ENCODE data around the gene LACTBL1. TPM values are rescaled to one million over a fixed set of nuclear protein-coding genes. Genes with fewer than 3 reads are reported as not detected.
"Not testable (repeated sequence)": the region's sequence is repeated elsewhere in the genome, so short reads cannot be mapped to it uniquely, and the experiment has no call there.

The LACTBL1 gene
- total RNA-seq, 1 experiment from 2014 or later: not detected

DNA sequence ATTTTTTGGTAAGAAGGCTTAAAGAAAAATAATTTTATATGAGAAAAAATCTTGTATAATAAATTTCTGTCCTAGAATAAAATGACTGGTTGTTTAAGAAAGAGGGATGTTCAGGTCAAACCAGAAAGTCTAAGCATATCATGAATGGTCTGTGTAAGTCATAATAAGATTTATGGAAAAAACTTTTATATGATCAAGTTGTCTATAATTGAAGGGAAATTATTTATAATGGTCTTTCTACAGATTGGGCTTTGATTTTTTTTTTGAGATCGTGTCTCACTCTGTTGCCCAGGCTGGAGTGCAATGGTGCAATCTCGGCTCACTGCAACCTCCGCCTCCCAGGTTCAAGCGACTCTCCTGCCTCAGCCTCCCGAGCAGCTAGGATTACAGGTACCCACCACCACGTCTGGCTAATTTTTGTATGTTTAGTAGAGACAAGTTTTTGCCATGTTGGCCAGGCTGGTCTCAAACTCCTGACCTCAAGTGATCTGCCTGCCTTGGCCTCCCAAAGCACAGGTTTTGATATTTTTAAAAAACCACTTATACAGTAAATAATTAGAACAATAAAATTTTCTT, 20.6 kb upstream of the LACTBL1 start:
- not testable (repeated sequence) for DNase-seq, H3K36me3 ChIP-seq, H3K4me3 ChIP-seq, H3K27me3 ChIP-seq
- peaks cover 12% of the 10 kb centered on the region for H3K9me3 ChIP-seq

DNA sequence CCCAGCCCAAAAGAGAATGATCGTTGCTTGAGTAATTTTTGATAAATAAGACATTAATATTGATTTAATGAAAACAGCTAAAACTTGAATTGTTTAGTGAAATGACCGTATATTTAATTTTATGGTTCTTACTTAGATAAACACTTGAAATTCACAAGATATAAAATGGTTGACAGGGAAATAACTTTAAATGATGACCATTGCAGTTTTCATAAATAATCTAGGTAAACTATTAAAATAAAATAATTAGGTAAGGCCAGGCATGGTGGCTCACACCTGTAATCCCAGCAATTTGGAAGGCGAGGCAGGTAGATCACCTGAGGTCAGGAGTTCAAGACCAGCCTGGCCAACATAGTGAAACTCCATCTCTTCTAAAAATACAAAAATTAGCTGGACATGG, 19.7 kb upstream of the LACTBL1 start:
- not testable (repeated sequence) for H3K36me3 ChIP-seq, DNase-seq, H3K4me3 ChIP-seq, H3K27me3 ChIP-seq
- H3K9me3 ChIP-seq: peaks cover 12% of the 10 kb centered on the region

DNA sequence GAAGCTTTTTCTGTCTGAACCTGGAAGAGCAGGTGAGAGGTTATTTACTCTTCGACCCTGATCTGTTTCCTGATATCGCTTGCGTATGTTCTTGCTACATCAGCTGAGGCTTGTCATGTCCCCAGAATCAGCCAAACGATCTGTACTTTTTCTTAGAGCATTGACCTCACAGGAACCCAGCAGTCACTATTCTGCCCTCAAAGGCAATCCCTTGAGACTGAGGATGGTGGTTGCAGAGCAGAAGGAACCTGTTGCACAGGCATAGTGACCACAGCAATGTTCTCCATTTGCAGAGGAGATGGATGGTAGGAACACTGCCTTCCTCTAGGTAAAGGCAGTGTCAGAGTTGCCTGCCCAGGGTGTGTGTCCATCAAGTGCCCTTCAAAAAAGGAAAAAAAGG, 11.3 kb upstream of the LACTBL1 start:
- Histone ChIP-seq H3K4me3 (no peak overlapping the region), H3K36me3 (no peaks in the 10 kb centered on the region), H3K27me3 (no peaks in the 10 kb centered on the region), H3K9me3 (no peaks in the 10 kb centered on the region)
- no peak for DNase-seq

DNA sequence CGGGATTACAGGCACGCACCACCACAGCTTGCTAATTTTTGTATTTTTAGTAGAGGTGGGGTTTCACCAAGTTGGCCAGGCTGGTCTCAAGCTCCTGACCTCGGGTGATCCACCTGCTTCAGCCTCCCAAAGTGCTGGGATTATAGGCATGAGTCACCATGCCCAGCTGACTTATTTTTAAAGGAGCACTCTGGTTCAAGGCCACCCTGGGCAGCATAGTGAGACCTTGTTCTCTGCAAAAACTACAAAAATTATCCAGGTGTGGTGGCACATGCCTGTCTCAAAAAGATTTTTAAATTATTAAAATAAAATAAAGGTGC, 7.8 kb upstream of the LACTBL1 start:
- DNase-seq: not testable (repeated sequence)

DNA sequence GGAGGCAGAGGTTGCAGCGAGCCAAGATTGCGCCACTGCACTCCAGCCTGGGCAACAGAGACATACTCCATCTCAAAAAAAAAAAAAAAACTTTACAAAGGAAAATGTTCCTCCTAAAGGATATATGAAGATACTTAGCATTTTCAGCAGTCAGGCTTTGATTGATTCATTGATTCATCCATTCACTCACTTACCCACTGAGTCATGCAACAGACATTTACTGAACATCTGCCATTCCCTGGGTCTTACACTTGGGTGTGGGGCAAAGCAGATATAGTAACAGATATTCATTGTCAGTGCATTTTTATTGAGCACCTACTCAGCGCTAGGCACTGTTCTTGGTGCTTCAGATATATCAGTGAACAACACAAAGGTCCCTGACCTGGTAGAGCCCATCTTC, 5.6 kb upstream of the LACTBL1 start:
- Histone ChIP-seq H3K36me3 (no peaks in the 10 kb centered on the region), H3K27me3 (no peaks in the 10 kb centered on the region), H3K4me3 (no peak overlapping the region), H3K9me3 (no peaks in the 10 kb centered on the region)
- peak; percentile 46 for DNase-seq

More for the DNA sequence above, 7.8 kb upstream of the LACTBL1 start:
- H3K27me3 ChIP-seq, H3K36me3 ChIP-seq, H3K9me3 ChIP-seq, H3K4me3 ChIP-seq: not testable (repeated sequence)

DNA sequence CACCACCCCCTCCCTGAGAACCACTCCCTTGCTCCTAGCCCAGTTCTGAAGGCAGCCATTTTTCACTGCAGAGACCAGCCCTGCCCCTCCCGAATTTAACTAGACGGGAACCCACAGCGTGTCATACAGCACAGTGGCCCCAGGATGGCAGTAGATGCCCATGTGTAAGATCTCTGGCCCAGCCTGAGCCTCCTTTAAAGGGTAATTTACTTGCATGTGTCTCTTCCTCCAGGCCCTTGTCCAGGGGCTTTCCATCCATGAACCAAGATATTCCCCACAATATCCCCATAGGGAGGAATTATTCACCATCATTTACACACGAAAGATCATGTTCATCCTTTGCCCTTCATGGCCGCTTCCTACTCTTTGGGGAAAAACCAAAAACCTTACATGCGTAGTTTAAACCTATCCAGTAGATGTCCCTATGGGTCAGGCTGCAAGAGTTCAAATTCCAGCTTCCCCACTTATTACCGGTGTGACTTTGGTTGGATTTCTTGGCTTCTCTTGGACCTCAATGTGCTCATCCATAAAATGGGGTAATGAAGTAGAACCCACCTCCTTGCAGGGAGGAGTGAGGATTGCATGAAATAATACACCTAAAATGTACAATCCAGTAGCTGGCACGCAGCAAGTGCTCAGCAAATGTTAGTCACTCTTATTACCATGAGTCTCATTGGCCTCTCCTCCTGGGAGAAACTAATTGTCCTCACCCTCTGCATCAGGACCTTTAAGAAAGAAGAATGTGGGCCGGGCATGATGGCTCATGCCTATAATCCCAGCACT, 4.0 kb upstream of the LACTBL1 start:
- DNase-seq: peak; percentile 73
- Histone ChIP-seq H3K4me3 (no peak overlapping the region), H3K27me3 (no peaks in the 10 kb centered on the region), H3K36me3 (no peaks in the 10 kb centered on the region), H3K9me3 (no peaks in the 10 kb centered on the region)

- DNase-seq: no peak
- Histone ChIP-seq H3K27me3 (no peaks in the 10 kb centered on the region), H3K36me3 (no peaks in the 10 kb centered on the region), H3K4me3 (no peak overlapping the region), H3K9me3 (no peaks in the 10 kb centered on the region)
Observed at GRCh38 chr1:22976127-22976460, 3.4 kb upstream of the LACTBL1 start.

DNA sequence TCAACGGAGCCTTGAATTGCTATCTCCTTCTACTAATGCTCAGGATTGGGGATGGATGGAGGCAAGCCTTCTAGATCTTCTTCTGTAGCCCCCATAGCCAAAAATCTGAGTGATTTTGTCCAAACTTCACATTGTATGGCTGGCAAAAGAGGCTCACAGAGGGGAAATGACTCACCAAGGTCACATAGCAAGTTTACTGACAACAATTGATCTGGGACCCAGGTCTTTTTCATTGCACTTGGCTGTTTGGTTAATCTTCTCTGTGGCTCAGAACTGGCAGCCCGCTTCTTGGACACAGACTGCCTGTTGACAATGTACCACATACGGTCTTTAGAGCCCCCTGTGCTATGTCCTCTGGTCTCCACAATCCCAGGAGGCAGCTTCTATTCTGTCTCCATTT, 3.0 kb upstream of the LACTBL1 start:
- no peak overlapping the region for H3K4me3 ChIP-seq
- no peak for DNase-seq

GRCh38 chr1:22971611-22972405, 858 bp downstream of the LACTBL1 start:
- no peak for DNase-seq
- Histone ChIP-seq H3K36me3 (no peaks in the 10 kb centered on the region), H3K27me3 (peaks cover 8% of the 10 kb centered on the region), H3K4me3 (no peak overlapping the region), H3K9me3 (peaks cover 4% of the 10 kb centered on the region)

More for the DNA sequence above, 3.0 kb upstream of the LACTBL1 start:
- Histone ChIP-seq H3K27me3 (no peaks in the 10 kb centered on the region), H3K36me3 (no peaks in the 10 kb centered on the region), H3K9me3 (no peaks in the 10 kb centered on the region)

GRCh38 chr1:22971161-22971560, 1.5 kb downstream of the LACTBL1 start:
- Histone ChIP-seq H3K36me3 (no peaks in the 10 kb centered on the region), H3K9me3 (peaks cover 11% of the 10 kb centered on the region), H3K4me3 (no peak overlapping the region), H3K27me3 (peaks cover 8% of the 10 kb centered on the region)
- DNase-seq: no peak

DNA sequence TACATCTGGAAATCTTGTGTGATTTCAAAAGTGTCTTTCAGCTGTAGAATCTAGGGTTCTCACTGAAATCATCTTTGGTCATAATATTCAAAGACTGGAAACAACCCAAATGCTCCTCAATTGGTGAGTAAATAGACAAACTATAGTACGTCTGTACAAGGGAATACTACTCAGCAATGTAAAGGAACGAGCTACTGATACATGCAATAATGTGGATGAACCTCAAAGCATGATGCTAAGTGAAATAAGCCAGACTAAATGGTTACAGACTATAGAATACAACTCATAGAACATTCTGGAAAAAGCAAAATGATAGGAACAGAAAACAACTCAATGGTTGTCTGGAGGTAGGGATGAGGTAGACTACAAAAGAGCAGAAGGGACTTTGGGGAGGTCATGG, 2.6 kb downstream of the LACTBL1 start:
- H3K9me3 ChIP-seq: peaks cover 14% of the 10 kb centered on the region
- H3K36me3 ChIP-seq: no peaks in the 10 kb centered on the region
- H3K27me3 ChIP-seq: peaks cover 8% of the 10 kb centered on the region
- no peak overlapping the region for H3K4me3 ChIP-seq
- no peak for DNase-seq

- peak; percentile 81 for DNase-seq
- no peak overlapping the region for H3K4me3 ChIP-seq
- peaks cover 14% of the 10 kb centered on the region for H3K9me3 ChIP-seq
- no peaks in the 10 kb centered on the region for H3K36me3 ChIP-seq
- peaks cover 8% of the 10 kb centered on the region for H3K27me3 ChIP-seq
Observed at GRCh38 chr1:22969304-22969709, 3.4 kb downstream of the LACTBL1 start.

DNA sequence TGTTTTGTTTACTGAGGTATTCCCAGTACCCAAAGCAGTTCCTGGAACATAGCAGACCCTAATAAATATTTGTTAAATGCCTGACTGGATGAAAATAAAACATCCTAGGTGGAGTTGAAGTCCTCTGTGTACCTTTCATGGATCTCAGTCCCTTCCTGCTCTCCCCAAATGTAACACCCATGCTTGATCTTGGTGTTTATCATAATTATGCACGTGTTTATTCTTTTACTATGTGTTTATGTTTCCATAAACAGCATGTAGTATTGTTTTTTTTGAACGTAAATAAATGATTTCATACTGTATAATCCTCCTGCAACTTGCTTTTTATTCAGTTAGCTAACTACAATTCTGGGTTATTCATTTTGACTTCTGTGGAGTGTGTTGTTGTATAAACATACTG, 4.8 kb downstream of the LACTBL1 start:
- Histone ChIP-seq H3K4me3 (no peak overlapping the region), H3K36me3 (no peaks in the 10 kb centered on the region), H3K9me3 (peaks cover 14% of the 10 kb centered on the region)

DNA sequence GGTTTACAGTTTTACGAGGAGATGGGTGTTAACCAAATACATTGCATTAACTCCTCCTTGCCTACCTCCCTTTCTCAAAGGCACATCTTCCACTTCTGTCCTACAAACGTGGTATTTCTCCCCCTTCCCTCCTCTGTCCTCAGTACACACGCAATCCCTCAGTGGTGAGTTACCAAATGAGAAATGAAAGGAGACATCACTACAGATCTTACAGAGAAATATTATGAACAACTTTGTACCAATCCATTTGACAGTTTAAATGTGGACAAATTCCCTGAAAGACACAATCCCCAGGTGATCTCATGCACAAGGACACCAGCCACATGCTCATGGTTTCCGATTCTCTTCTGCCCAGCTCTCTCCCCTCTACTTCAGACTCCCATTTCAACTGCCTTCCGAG, 6.4 kb downstream of the LACTBL1 start:
- Histone ChIP-seq H3K36me3 (no peaks in the 10 kb centered on the region), H3K9me3 (peaks cover 14% of the 10 kb centered on the region), H3K27me3 (peaks cover 8% of the 10 kb centered on the region), H3K4me3 (no peak overlapping the region)
- no peak for DNase-seq

More for the DNA sequence above, 4.8 kb downstream of the LACTBL1 start:
- no peak for DNase-seq
- H3K27me3 ChIP-seq: peaks cover 8% of the 10 kb centered on the region

- no peaks in the 10 kb centered on the region for H3K36me3 ChIP-seq
- H3K4me3 ChIP-seq: no peak overlapping the region
- peaks cover 14% of the 10 kb centered on the region for H3K9me3 ChIP-seq
- no peaks in the 10 kb centered on the region; the same call in 1 of the 2 replicates for H3K27me3 ChIP-seq
- DNase-seq: no peak
Observed at GRCh38 chr1:22963044-22963677, 9.5 kb downstream of the LACTBL1 start.

- no peak for DNase-seq
Observed at GRCh38 chr1:22962558-22962957, 10.1 kb downstream of the LACTBL1 start.

More at GRCh38 chr1:22962558-22962957, 10.1 kb downstream of the LACTBL1 start:
- no peak overlapping the region for H3K4me3 ChIP-seq
- no peaks in the 10 kb centered on the region for H3K27me3 ChIP-seq
- H3K36me3 ChIP-seq: no peaks in the 10 kb centered on the region
- peaks cover 14% of the 10 kb centered on the region for H3K9me3 ChIP-seq
